Measurements from ENCODE around the gene PDZD4.

GRCh38 chrX:153824348-153824747, 6.0 kb downstream of the PDZD4 start:
- TF ChIP-seq POLR2A (IDR thresholded peaks at IDR 0.05), result no peak
- no peak for TF ChIP-seq CTCF (IDR thresholded peaks at IDR 0.05)

Data from thyroid gland (tissue), 4 donors.